Measurements from ENCODE around the gene DGKI.

- no peak for TF ChIP-seq CTCF (conservative IDR thresholded peaks at IDR 0.05; ENCODE audit: low read depth, low read length)
- no peak for TF ChIP-seq USF2 (IDR thresholded peaks at IDR 0.05; ENCODE audit: low read depth, low read length)
- no peak for TF ChIP-seq POLR2A (IDR thresholded peaks at IDR 0.05; ENCODE audit: low read depth, low read length)
- no peak for TF ChIP-seq CEBPB (IDR thresholded peaks at IDR 0.05; ENCODE audit: low read depth, low read length)
- TF ChIP-seq MAZ (IDR thresholded peaks at IDR 0.05; ENCODE audit: borderline replicate concordance, low read depth, low read length) = no peak
- no peak for TF ChIP-seq FOS (IDR thresholded peaks at IDR 0.05; ENCODE audit: low read depth, low read length)
- no peak for TF ChIP-seq RFX5 (IDR thresholded peaks at IDR 0.05; ENCODE audit: low read depth, low read length)
- TF ChIP-seq RAD21 (IDR thresholded peaks at IDR 0.05; ENCODE audit: low read length) = no peak
- no peak for TF ChIP-seq BHLHE40 (IDR thresholded peaks at IDR 0.05; ENCODE audit: low read depth, low read length)
- no peak for TF ChIP-seq ELK1 (IDR thresholded peaks at IDR 0.05; ENCODE audit: borderline replicate concordance, low read depth, low read length)
Measured at GRCh38 chr7:137413901-137414300, 432.9 kb downstream of the DGKI start.
